Mucosa of rectum (tissue), 2 donors: ENCODE data around the gene ZBTB16.

Experiments used
- H3K27ac ChIP-seq, 2 donors: one replicate each; pipeline ENCODE4 v1.7.0; 2013; ENCODE audit warnings: inconsistent platforms in 2 of 2, low read depth in 2 of 2, low read length in 2 of 2
- H3K27me3 ChIP-seq, 2 donors: one replicate each; pipeline ENCODE4 v1.7.0; 2013; ENCODE audit warnings: low read length in 2 of 2; ENCODE audit not compliant: control insufficient read depth in 2 of 2, insufficient read depth in 2 of 2
- H3K36me3 ChIP-seq, 2 donors: one replicate each; pipeline ENCODE4 v1.7.0; 2013; ENCODE audit warnings: low read length in 2 of 2; ENCODE audit not compliant: control insufficient read depth in 2 of 2, insufficient read depth in 2 of 2
- H3K4me1 ChIP-seq, 2 donors: one replicate each; pipeline ENCODE4 v1.7.0; 2013; ENCODE audit warnings: low read length in 2 of 2, mild to moderate bottlenecking in 1 of 2; ENCODE audit not compliant: control insufficient read depth in 2 of 2, insufficient read depth in 2 of 2
- H3K4me3 ChIP-seq, 2 donors: one replicate each; pipeline ENCODE4 v1.7.0; 2013; ENCODE audit warnings: low read length in 2 of 2
- H3K9ac ChIP-seq, 2 donors: one replicate each; pipeline ENCODE4 v1.7.0; 2013; ENCODE audit warnings: low read length in 2 of 2, low read depth in 1 of 2, mild to moderate bottlenecking in 1 of 2
- H3K9me3 ChIP-seq, 2 donors: one replicate each; pipeline ENCODE4 v1.7.0; 2013; ENCODE audit warnings: low read length in 2 of 2; ENCODE audit not compliant: control insufficient read depth in 2 of 2
- donor health status: healthy.
- donor health status: Normal muscosa, but diverticular disease.

Gene ZBTB16

DNA sequence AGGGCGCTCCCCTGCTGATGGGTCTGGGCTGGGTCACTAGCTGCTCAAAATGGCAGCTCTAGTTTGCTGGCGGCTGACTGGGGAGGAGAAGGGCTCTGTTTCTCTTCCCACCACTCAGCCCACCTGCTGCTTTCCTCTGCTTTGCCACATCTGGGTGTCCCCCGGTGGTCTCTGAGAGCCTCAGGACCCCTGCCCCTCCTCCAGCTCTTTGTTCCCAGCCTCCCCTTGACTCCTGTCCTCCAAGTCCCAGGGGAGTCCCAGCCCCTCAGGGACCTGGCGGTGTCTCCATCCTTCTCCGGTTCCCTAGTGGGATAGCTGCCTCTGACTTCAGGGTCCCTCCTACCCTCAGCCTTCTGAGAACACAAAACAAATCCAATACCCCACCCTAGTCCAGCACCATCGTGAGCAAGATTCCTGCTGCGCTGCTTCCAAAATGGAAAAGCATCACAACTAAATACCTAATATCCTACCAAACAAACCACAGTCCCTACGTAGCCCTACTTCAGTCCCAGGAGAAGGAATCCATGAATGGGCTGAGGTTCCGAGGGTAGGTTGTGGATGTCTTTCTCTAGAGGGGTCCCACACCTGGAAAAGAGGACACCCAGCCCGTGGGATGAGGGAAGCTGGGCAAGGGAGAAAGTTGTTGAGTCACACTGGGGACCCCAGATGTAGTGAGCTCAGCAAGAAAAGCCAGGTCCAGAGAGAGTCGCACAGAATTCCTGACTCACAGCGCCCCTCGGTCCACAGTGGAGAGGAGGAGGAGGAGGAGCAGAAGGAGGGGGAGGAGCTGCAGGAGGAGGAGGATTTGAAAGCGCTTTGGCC is 191.7 kb downstream of the ZBTB16 start:
- no peak overlapping the region for H3K27ac ChIP-seq
- H3K36me3 ChIP-seq, result no peaks in the 10 kb centered on the region
- H3K9ac ChIP-seq, result no peak overlapping the region
- no peaks in the 10 kb centered on the region for H3K27me3 ChIP-seq
- no peaks in the 10 kb centered on the region for H3K4me1 ChIP-seq
- H3K4me3 ChIP-seq, result no peak overlapping the region
- no peaks in the 10 kb centered on the region for H3K9me3 ChIP-seq

DNA sequence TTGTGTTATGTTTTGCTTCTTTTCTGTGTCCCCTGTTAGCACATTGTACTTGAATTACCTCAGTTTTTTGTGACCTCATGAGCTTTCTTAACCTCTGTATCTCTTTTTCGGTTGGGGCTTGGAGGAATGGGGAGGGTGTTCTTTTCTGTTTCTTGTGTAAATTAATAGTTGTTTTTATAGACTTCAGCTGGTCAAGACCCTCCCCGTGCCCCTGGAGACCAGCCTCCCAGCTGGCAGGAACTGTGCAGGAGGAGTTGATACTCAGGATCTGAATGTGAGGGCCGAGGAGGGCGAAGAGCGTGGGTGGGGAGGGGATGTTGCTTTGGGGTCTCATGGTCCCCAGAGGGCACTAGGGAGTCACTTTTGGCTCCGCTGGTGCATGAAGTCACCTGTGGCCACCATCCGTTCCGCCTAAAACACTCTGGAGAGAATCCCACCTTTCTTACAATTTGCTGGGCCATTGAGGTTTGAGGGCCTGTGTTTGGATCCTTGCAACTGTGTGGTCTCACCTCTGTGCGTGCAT is 192.4 kb downstream of the ZBTB16 start:
- H3K36me3 ChIP-seq, result no peaks in the 10 kb centered on the region
- H3K4me1 ChIP-seq, result no peaks in the 10 kb centered on the region
- H3K9ac ChIP-seq, result no peak overlapping the region
- H3K27me3 ChIP-seq, result no peaks in the 10 kb centered on the region
- H3K27ac ChIP-seq, result no peak overlapping the region
- H3K9me3 ChIP-seq, result no peaks in the 10 kb centered on the region
- no peak overlapping the region for H3K4me3 ChIP-seq

DNA sequence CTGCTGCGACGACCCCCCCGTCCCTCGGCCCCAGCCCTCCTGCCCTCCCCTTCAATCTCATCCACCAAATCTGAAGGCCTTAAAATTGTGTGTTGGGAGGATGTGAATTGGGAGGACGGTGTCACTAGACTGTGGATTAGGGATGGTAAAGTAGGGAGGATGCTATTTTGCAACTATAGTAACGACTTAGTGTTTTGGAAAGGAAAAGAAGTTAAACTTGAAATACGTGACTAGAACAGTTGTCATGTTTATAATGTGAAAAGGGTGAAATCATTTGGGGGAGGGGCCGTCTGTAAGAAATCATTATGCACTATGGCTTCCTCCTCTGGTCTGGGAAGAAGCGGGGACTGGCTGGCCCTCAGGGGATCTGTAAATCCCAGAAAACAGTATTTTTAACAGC is 193.3 kb downstream of the ZBTB16 start:
- H3K36me3 ChIP-seq, result no peaks in the 10 kb centered on the region
- no peak overlapping the region for H3K27ac ChIP-seq
- H3K9me3 ChIP-seq, result no peaks in the 10 kb centered on the region
- H3K4me1 ChIP-seq, result no peaks in the 10 kb centered on the region
- no peak overlapping the region for H3K4me3 ChIP-seq
- H3K27me3 ChIP-seq, result no peaks in the 10 kb centered on the region
- no peak overlapping the region for H3K9ac ChIP-seq

DNA sequence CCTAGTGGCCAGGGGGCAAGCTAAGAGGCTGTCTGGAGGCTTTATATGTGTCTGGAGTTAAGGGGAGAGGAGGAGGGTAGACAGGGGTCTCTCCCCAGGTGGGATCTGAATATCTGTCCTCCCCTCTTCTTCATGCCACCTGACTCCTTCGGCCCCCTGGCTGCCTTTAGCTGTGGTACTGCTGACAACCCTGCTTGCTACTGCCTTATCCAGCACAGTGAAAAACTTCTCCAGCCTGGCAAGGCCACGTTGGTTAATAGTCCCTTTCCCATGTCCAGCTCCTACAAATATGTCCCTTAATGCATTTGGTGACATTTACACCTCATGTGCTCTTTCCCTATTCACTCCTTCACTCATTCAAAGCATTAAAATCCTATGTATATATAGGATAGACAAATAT is 194.3 kb downstream of the ZBTB16 start:
- H3K9ac ChIP-seq, result no peak overlapping the region
- H3K4me1 ChIP-seq, result peaks cover 3 to 6% of the 10 kb centered on the region in 2 donors
- no peaks in the 10 kb centered on the region for H3K27me3 ChIP-seq
- no peaks in the 10 kb centered on the region for H3K9me3 ChIP-seq
- no peak overlapping the region for H3K27ac ChIP-seq
- H3K36me3 ChIP-seq, result no peaks in the 10 kb centered on the region
- no peak overlapping the region for H3K4me3 ChIP-seq

DNA sequence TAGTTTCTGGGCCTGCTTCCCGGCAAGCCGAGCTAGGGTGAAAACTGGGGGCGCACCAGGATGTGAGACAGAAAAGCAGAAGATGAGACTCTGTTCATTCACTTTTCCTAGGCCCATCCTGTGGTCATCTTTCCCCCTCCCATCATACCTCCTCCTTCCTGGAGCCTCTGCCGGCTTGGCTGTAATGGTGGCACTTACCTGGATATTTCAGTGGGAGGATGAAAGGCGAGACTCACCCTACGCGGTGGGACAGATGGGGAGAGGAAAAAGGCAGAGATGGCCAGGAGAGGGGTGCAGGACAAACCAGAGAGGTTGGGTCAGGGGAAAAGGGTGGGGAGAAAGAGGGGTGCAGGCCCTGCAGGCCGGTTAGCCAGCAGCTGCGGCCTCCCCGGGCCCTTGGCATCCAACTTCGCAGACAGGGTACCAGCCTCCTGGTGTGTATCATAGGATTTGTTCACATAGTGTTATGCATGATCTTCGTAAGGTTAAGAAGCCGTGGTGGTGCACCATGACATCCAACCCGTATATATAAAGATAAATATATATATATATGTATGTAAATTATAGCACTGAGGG is 195.1 kb downstream of the ZBTB16 start:
- no peak overlapping the region for H3K27ac ChIP-seq
- no peaks in the 10 kb centered on the region for H3K36me3 ChIP-seq
- H3K9ac ChIP-seq, result no peak overlapping the region
- no peaks in the 10 kb centered on the region for H3K9me3 ChIP-seq
- peaks cover 3 to 9% of the 10 kb centered on the region in 2 donors for H3K4me1 ChIP-seq
- H3K27me3 ChIP-seq, result no peaks in the 10 kb centered on the region
- H3K4me3 ChIP-seq, result no peak overlapping the region

DNA sequence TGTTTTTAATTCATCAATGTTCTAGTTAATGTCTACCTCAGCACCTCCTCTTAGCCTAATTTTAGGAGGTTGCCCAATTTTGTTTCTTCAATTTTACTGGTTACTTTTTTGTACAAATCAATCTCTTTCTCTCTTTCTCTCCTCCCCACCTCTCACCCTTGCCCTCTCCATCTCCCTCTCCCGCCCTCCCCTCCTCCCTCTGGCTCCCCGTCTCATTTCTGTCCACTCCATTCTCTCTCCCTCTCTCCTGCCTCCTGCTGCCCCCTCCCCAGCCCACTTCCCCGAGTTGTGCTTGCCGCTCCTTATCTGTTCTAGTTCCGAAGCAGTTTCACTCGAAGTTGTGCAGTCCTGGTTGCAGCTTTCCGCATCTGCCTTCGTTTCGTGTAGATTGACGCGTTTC is 195.8 kb downstream of the ZBTB16 start:
- H3K9me3 ChIP-seq, result no peaks in the 10 kb centered on the region
- H3K27me3 ChIP-seq, result no peaks in the 10 kb centered on the region
- H3K9ac ChIP-seq, result no peak overlapping the region
- no peak overlapping the region for H3K27ac ChIP-seq
- H3K4me1 ChIP-seq, result peaks cover 3 to 9% of the 10 kb centered on the region in 2 donors
- H3K36me3 ChIP-seq, result no peaks in the 10 kb centered on the region
- H3K4me3 ChIP-seq, result no peak overlapping the region

DNA sequence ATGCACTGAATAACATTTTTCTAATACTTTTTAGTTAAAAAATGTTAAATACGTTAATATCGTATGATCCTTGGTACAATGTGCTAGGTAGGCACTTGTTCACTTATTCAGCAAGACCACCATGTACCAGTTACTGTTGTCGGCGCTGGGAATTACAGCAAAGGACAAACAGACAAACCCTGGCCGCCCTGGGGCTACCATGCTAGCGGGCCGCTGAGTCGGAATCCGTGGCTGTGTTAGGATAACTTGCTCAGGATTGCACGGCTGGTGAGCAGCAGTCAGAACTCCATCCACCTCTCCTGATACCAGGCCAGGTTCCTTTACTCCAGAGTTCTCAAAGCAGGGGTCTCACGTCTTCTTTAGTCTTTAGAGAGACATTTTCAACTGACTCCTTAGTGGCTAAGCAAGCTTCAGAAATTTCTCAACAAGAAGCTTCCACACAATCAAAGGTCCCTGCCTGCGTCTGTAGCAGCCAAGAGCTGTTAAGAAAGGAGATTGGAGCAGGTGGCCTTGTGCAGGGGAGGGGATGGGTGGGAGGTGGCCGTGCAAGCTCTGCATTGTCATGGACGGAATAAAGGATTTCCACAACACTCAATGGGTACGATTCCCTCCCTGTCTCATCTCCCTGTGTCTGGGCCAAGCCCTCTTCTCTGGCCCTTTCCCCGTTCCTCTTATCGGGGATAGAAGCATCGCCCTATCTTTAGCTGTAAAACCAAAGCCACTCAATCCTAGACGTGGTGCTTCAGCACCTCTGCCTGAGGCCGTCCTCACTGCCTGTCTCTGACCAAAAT is 196.9 kb downstream of the ZBTB16 start:
- Histone ChIP-seq H3K27me3 (no peaks in the 10 kb centered on the region), H3K36me3 (no peaks in the 10 kb centered on the region), H3K9me3 (no peaks in the 10 kb centered on the region), H3K9ac (no peak overlapping the region), H3K4me1 (peaks cover 3 to 12% of the 10 kb centered on the region in 2 donors), H3K27ac (peak overlapping the region in 1 of 2 donors; percentile 7), H3K4me3 (no peak overlapping the region)

DNA sequence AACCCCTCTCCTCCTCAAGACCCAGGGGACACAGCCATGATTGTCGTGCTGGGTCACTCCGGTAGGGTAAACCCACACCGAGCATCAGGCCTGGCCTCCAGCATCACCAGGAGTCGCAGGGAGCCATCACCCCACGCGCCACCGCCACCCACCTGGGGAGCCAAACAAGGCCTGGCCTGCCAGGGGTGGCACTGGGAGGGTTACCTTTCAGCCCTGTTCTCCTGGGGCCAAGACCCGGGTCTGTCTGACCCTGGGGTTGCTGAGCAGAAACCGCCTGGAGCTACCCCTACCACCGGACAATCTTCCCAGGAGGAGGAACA is 197.4 kb downstream of the ZBTB16 start:
- H3K36me3 ChIP-seq, result no peaks in the 10 kb centered on the region
- H3K4me3 ChIP-seq, result no peak overlapping the region
- H3K9me3 ChIP-seq, result no peaks in the 10 kb centered on the region
- H3K27me3 ChIP-seq, result no peaks in the 10 kb centered on the region
- no peak overlapping the region for H3K9ac ChIP-seq
- H3K4me1 ChIP-seq, result peaks cover 3 to 12% of the 10 kb centered on the region in 2 donors
- H3K27ac ChIP-seq, result peak overlapping the region in 1 of 2 donors; percentile 7

DNA sequence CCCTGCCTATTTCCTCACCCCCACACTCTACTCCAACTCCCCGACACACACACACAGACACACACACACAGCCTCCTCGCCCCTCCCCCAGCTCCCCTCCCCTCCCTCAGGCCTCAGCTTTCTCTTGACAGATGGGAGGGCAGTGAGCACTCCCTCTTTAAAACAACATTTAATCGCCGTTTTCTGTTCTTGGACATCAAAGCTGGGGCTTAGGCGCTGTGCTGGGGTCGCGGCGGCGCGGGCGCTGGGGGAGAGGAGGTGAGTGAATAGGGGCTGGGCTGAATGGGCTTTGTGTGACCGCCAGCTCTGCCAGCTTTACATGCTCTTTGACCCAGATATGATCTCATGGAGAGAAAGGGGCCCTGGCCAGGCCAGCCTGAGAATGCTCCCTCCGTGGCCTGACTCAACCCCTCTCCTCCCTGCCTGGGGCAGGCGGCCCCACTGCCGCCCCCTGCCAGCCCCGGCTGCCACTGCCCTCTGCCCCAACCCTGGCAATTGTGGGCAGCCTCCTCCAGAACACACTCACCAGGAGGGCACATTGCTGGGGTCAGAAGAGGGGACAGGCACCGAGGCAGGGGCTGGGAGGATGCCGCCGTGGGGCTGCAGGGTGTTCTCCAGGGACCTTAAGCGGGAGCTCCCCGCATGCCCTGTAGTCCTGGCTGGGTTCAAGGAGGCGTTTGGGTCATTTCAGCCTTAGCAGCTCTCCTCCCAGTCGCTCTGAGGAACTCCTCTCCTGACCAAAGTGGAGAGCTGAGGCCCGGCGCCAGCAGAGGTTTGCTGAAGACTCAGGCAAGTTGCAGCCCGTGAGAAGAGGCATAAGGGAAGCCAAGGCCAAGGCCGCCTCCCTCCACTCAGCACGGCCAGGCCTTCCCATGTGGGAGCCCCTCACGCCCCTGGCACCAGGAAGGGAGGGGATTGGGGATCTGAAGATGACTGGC is 198.4 kb downstream of the ZBTB16 start:
- no peaks in the 10 kb centered on the region for H3K9me3 ChIP-seq
- no peaks in the 10 kb centered on the region for H3K36me3 ChIP-seq
- H3K9ac ChIP-seq, result peak overlapping the region in 1 of 2 donors; percentile 18
- H3K4me1 ChIP-seq, result peaks cover 3 to 12% of the 10 kb centered on the region in 2 donors
- no peaks in the 10 kb centered on the region for H3K27me3 ChIP-seq
- H3K27ac ChIP-seq, result peak overlapping the region; percentile 32 to 63
- no peak overlapping the region for H3K4me3 ChIP-seq
